Measurements from ENCODE around the gene ABHD16B. TPM values are rescaled to one million over a fixed set of nuclear protein-coding genes. Genes with fewer than 3 reads are reported as not detected.
A peak's percentile ranks its signal among the peaks of the same experiment; 100 is the strongest.

Gene ABHD16B
- total and polyA plus RNA-seq, 2 of the 13 experiments (the other 11 are each of a cell fraction or from before 2014, with no cell fraction given), result not detected

- TF ChIP-seq AKNA (CRISPR knock-in tag; IDR thresholded peaks at IDR 0.05; ENCODE audit: borderline replicate concordance) (no peak), ZNF652 (CRISPR knock-in tag; IDR thresholded peaks at IDR 0.05; ENCODE audit: borderline replicate concordance, low read depth) (no peak), FOXK1 (CRISPR knock-in tag; IDR thresholded peaks at IDR 0.05; ENCODE audit: borderline replicate concordance, low read depth) (peak; percentile 55; the same call in 1 of the 2 replicates), ATF7-NPFF (CRISPR knock-in tag; IDR thresholded peaks at IDR 0.05; ENCODE audit: low read depth) (peak; percentile 94), ZNF510 (CRISPR knock-in tag; IDR thresholded peaks at IDR 0.05; ENCODE audit: low read depth) (peak; percentile 71; the same call in 1 of the 2 replicates), MXI1 (IDR thresholded peaks at IDR 0.05; ENCODE audit: borderline replicate concordance, low read depth, low read length) (peak; percentile 97), CEBPG (CRISPR knock-in tag; IDR thresholded peaks at IDR 0.05) (peak; percentile 68), ZNF891 (CRISPR knock-in tag; IDR thresholded peaks at IDR 0.05) (peak; percentile 87; the same call in 1 of the 2 replicates), ZC3H13 (CRISPR knock-in tag; IDR thresholded peaks at IDR 0.05) (peak; percentile 54), ZNF18 (CRISPR knock-in tag; IDR thresholded peaks at IDR 0.05; ENCODE audit: insufficient replicate concordance) (peak; percentile 47), TCF7 (IDR thresholded peaks at IDR 0.05; ENCODE audit: low read depth) (no peak), RORA (CRISPR knock-in tag; IDR thresholded peaks at IDR 0.05) (no peak), IRF2 (CRISPR knock-in tag; IDR thresholded peaks at IDR 0.05) (peak; percentile 56), FOSL2 (CRISPR knock-in tag; IDR thresholded peaks at IDR 0.05) (peak; percentile 64), ZBTB21 (CRISPR knock-in tag; IDR thresholded peaks at IDR 0.05) (0 out of 2 replicates have a peak, but pooled peaks have one; percentile 25), MAZ (IDR thresholded peaks at IDR 0.05; ENCODE audit: borderline replicate concordance, low read depth, low read length) (no peak), MAZ (CRISPR knock-in tag; IDR thresholded peaks at IDR 0.05; ENCODE audit: low read depth) (peak; percentile 89), RAD21 (CRISPR knock-in tag; IDR thresholded peaks at IDR 0.05) (peak; percentile 99), DRAP1 (CRISPR knock-in tag; IDR thresholded peaks at IDR 0.05) (peak; percentile 77), SRSF1 (optimal IDR thresholded peaks at IDR 0.05; ENCODE audit: low read depth, low read length) (no peak), ZNF232 (CRISPR knock-in tag; IDR thresholded peaks at IDR 0.05; ENCODE audit: borderline replicate concordance) (peak; percentile 23; the same call in 1 of the 2 replicates), REPIN1 (CRISPR knock-in tag; IDR thresholded peaks at IDR 0.05; ENCODE audit: borderline replicate concordance, low read depth) (peak; percentile 80; the same call in 1 of the 2 replicates), NCOA5 (CRISPR knock-in tag; IDR thresholded peaks at IDR 0.05) (no peak), MAFG (CRISPR knock-in tag; IDR thresholded peaks at IDR 0.05) (no peak), POGZ (CRISPR knock-in tag; IDR thresholded peaks at IDR 0.05) (peak; percentile 73)
These were observed 2.7 kb downstream of the ABHD16B start (continued) for GRCh38 chr20:63863798-63864544.

All from HepG2 (cell line).